ENCODE results near the gene TOX3. TPM values are rescaled to one million over a fixed set of nuclear protein-coding genes. Genes with fewer than 3 reads are reported as not detected.

TOX3 gene
- total and polyA plus RNA-seq, 11 donors: 0.17 TPM; not detected in 10

- 82 to 85% (median 83%) methylated on average over 7 of the region's 7 CpGs for WGBS, 4 donors
- intact Hi-C loops (cut with DNase I): no loop called here
- no peak overlapping the region for H3K27ac ChIP-seq
- peaks cover 0 to 5% (median 0%) of the 10 kb centered on the region in 12 donors for H3K9me3 ChIP-seq
- no peaks in the 10 kb centered on the region for H3K4me1 ChIP-seq
- no peaks in the 10 kb centered on the region for H3K36me3 ChIP-seq
- ATAC-seq: no peak
- H3K4me3 ChIP-seq: no peak overlapping the region
- no peak for DNase-seq
- TF ChIP-seq POLR2A (IDR thresholded peaks at IDR 0.05): no peak
- TF ChIP-seq, protein P1, sequence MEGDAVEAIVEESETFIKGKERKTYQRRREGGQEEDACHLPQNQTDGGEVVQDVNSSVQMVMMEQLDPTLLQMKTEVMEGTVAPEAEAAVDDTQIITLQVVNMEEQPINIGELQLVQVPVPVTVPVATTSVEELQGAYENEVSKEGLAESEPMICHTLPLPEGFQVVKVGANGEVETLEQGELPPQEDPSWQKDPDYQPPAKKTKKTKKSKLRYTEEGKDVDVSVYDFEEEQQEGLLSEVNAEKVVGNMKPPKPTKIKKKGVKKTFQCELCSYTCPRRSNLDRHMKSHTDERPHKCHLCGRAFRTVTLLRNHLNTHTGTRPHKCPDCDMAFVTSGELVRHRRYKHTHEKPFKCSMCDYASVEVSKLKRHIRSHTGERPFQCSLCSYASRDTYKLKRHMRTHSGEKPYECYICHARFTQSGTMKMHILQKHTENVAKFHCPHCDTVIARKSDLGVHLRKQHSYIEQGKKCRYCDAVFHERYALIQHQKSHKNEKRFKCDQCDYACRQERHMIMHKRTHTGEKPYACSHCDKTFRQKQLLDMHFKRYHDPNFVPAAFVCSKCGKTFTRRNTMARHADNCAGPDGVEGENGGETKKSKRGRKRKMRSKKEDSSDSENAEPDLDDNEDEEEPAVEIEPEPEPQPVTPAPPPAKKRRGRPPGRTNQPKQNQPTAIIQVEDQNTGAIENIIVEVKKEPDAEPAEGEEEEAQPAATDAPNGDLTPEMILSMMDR (IDR thresholded peaks at IDR 0.05): no peak
- H3K27me3 ChIP-seq: peaks cover 0 to 6% (median 0%) of the 10 kb centered on the region in 9 donors
Observed at GRCh38 chr16:52573365-52574299, 26.7 kb upstream of the TOX3 start.

DNA sequence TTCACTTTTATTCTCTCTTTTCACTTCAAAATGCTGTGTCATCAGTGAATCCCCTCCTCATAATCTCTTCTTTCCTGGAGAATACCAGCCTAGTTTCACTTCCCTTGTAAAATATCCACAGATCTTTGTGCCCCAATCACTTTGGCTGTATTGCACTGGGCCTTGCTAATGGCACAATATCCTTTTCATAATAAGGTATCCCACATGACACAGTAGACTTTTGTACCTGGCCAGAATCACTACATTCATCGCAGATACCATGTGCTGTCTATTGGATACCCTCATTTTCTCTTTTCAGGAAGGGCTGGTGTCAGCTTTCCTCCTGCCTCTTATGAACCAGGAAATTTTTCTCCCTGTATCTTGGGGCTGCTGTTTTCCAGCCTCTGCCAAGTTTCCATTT is 25.7 kb upstream of the TOX3 start:
- WGBS, 4 donors: 94 to 98% (median 96%) methylated on average over 1 of the region's 1 CpG
- TF ChIP-seq, protein P1 (IDR thresholded peaks at IDR 0.05): no peak
- no peak for TF ChIP-seq POLR2A (IDR thresholded peaks at IDR 0.05)
- no peak for ATAC-seq
- no peak overlapping the region for H3K4me3 ChIP-seq
- peaks cover 0 to 5% (median 0%) of the 10 kb centered on the region in 12 donors for H3K9me3 ChIP-seq
- DNase-seq: no peak
- H3K36me3 ChIP-seq: no peaks in the 10 kb centered on the region
- peaks cover 0 to 10% (median 0%) of the 10 kb centered on the region in 9 donors for H3K27me3 ChIP-seq
- no peaks in the 10 kb centered on the region for H3K4me1 ChIP-seq
- intact Hi-C loops (cut with DNase I): no loop called here
- no peak overlapping the region for H3K27ac ChIP-seq

DNA sequence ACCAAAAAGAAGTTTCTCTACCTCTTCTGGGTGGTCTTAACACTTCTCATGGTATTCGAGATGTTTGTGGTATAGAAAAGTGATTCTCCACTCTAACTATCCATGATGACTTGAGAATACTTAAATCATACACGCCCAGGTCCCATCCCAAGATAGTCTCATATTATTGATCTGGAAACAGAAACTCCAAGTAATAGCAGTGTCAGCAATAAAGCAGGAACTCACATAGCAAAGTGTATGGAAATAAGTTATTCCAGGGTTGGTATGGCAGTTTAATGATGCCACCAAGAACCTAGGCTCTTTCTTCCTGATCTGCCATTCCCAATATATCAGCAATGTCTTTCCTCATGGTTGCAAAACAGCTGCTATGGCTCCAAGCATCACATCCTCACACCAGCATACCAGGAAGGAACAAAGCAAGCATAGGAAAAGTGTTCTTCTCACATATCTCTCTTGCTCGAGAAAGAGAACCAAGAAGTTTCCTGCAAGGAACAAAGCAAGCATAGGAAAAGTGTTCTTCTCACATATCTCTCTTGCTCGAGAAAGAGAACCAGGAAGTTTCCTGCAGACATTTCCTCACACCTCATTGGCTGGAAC is 23.6 kb upstream of the TOX3 start:
- intact Hi-C loops (cut with DNase I): no loop called here

More for the DNA sequence above, 23.6 kb upstream of the TOX3 start:
- H3K4me3 ChIP-seq: no peak overlapping the region
- H3K9me3 ChIP-seq: peaks cover 0 to 5% (median 0%) of the 10 kb centered on the region in 12 donors
- H3K27me3 ChIP-seq: peaks cover 0 to 4% (median 0%) of the 10 kb centered on the region in 9 donors
- H3K4me1 ChIP-seq: no peaks in the 10 kb centered on the region
- no peaks in the 10 kb centered on the region for H3K36me3 ChIP-seq
- TF ChIP-seq, protein P1 (IDR thresholded peaks at IDR 0.05): no peak
- TF ChIP-seq POLR2A (IDR thresholded peaks at IDR 0.05): no peak
- DNase-seq: no peak
- no peak overlapping the region for H3K27ac ChIP-seq
- WGBS, 4 donors: 72 to 81% (median 79%) methylated on average over 4 of the region's 4 CpGs
- no peak for ATAC-seq

Measured in heart left ventricle (tissue), 16 donors.